Endothelial cell of umbilical vein (primary cell): ENCODE data around the gene MYO18A. TPM values are rescaled to one million over a fixed set of nuclear protein-coding genes. Genes with fewer than 3 reads are reported as not detected.

ENCODE experiments used
- BruUV-seq: library from RNA; stranded (reverse); fragments of 400-500 nt; replicated peaks from 2 replicates; lab custom pipeline; 2021; lab: Mats Ljungman, UMichigan
- CTCF ChIA-PET: fragments of 300-600, 350-600 bp; sonication (Branson Sonifier 250); formaldehyde crosslinking; loops from one replicate; lab custom pipeline; 2021; ENCODE audit warnings: antibody characterized with exemption, inconsistent platforms; lab: Charles Lee
- POLR2A ChIA-PET: fragments of 300-600, 350-600 bp; sonication (Branson Sonifier 250); formaldehyde crosslinking; loops from one replicate; lab custom pipeline; 2021; ENCODE audit warnings: antibody characterized with exemption, inconsistent platforms; lab: Charles Lee
- DNase-seq: peaks from one replicate; pipeline ENCODE4 v3.0.0-alpha.2; 2011; ENCODE audit warnings: low read depth, low spot score
- FAIRE-seq: peaks from 2 replicates; lab custom pipeline; 2011; peaks lifted over from hg19 to GRCh38; lab: Jason Lieb, UNC
- H2AFZ ChIP-seq: 2 replicates; pipeline ENCODE4 v1.6.0; 2012; ENCODE audit warnings: low read depth, low read length, control low read depth, inconsistent platforms
- H3K27ac ChIP-seq: 2 replicates; pipeline ENCODE4 v1.5.1; 2011; ENCODE audit warnings: low read depth, mild to moderate bottlenecking, control low read depth, low read length, moderate library complexity; ENCODE audit not compliant: insufficient read depth
- H3K27me3 ChIP-seq, 2 experiments: 2 replicates each; pipeline versions ENCODE4 v1.6.0 to v1.6.1; 2011; ENCODE audit warnings: low read length in 2 of 2, mixed read lengths in 1 of 2; ENCODE audit not compliant: control insufficient read depth in 2 of 2, insufficient read depth in 2 of 2
- H3K36me3 ChIP-seq, 2 experiments: 2 replicates in 1 of 2; 3 replicates in 1 of 2; pipeline ENCODE4 v1.5.1; 2011; ENCODE audit warnings: low read length in 2 of 2, mild to moderate bottlenecking in 1 of 2, moderate library complexity in 1 of 2; ENCODE audit not compliant: control insufficient read depth in 2 of 2, insufficient read depth in 2 of 2; ENCODE audit errors: extremely low read depth in 1 of 2
- H3K4me1 ChIP-seq: 3 replicates; pipeline ENCODE4 v1.5.1; 2011; ENCODE audit warnings: mild to moderate bottlenecking, low read length; ENCODE audit not compliant: control insufficient read depth, insufficient read depth; ENCODE audit errors: extremely low read depth
- H3K4me2 ChIP-seq: 2 replicates; pipeline ENCODE4 v1.6.1; 2011; ENCODE audit warnings: low read length, control low read depth, mixed read lengths; ENCODE audit not compliant: insufficient read depth
- H3K4me3 ChIP-seq, 3 experiments: fragments of 200-600 bp in 1 of 3; sonication (generic), shearing (Covaris generic) in 1 of 3; replicated peaks in 1 of 3; 2 replicates each; pipeline ENCODE4 v1.5.1; 2011 to 2016; ENCODE audit warnings: control low read depth in 3 of 3, low read length in 3 of 3, mild to moderate bottlenecking in 2 of 3, inconsistent platforms in 1 of 3, low read depth in 1 of 3, moderate library complexity in 1 of 3; ENCODE audit not compliant: insufficient read depth in 1 of 3
- H3K79me2 ChIP-seq: 2 replicates; pipeline ENCODE4 v1.6.0; 2012; ENCODE audit warnings: low read length, inconsistent platforms; ENCODE audit not compliant: control insufficient read depth, insufficient read depth
- H3K9ac ChIP-seq: replicated peaks from 2 replicates; pipeline ENCODE3; 2011; ENCODE audit warnings: low read length, control low read depth; ENCODE audit not compliant: insufficient read depth; ENCODE audit errors: extremely low read depth
- H3K9me1 ChIP-seq: replicated peaks from 3 replicates; pipeline ENCODE4 v1.6.0; 2011; ENCODE audit warnings: mild to moderate bottlenecking, low read length; ENCODE audit not compliant: control insufficient read depth, insufficient read depth; ENCODE audit errors: extremely low read depth
- H3K9me3 ChIP-seq: replicated peaks from 2 replicates; pipeline ENCODE4 v1.5.1; 2012; ENCODE audit warnings: low read length, inconsistent platforms; ENCODE audit not compliant: control insufficient read depth, insufficient read depth
- H4K20me1 ChIP-seq: replicated peaks from 2 replicates; pipeline ENCODE3; 2011; ENCODE audit warnings: mild to moderate bottlenecking, low read length; ENCODE audit not compliant: control insufficient read depth, insufficient read depth; ENCODE audit errors: extremely low read depth
- FOS ChIP-seq: IDR thresholded peaks from 2 replicates; pipeline ENCODE4 v1.6.1; 2011; ENCODE audit warnings: mild to moderate bottlenecking, low read length, moderate library complexity, borderline replicate concordance; ENCODE audit not compliant: insufficient read depth
- GATA2 ChIP-seq: IDR thresholded peaks from 2 replicates; pipeline ENCODE4 v1.7.0; 2011; ENCODE audit warnings: low read depth, mild to moderate bottlenecking, moderate library complexity, mixed read lengths, low read length; ENCODE audit not compliant: insufficient read length, insufficient read depth
- JUN ChIP-seq: IDR thresholded peaks from 2 replicates; pipeline ENCODE4 v1.6.1; 2011; ENCODE audit warnings: borderline replicate concordance, low read depth; ENCODE audit not compliant: insufficient read length, insufficient read depth
- MYC ChIP-seq: IDR thresholded peaks from one replicate; pipeline ENCODE4 v1.6.1; 2011; ENCODE audit warnings: mild to moderate bottlenecking, low read depth, low read length
- POLR2AphosphoS5 ChIP-seq: IDR thresholded peaks from 2 replicates; pipeline ENCODE4 v1.6.1; 2012; ENCODE audit warnings: low read depth, mild to moderate bottlenecking, control low read depth, low read length, moderate library complexity; ENCODE audit not compliant: insufficient read depth
- dilution Hi-C: fragments of 300-500 bp; cut with MboI; formaldehyde crosslinking; loops from one replicate; pipeline ENCODE4 v1.15.0; 2019; ENCODE audit warnings: low sequenced_read_pairs; ENCODE audit not compliant: extremely low pct_ligation_motif_present
- intact Hi-C: fragments of 100-400 bp; cut with micrococcal nuclease; formaldehyde crosslinking; loops from one replicate; pipeline ENCODE4 v1.10.0; 2022
- polyA plus RNA-seq, 4 experiments: library from polyadenylated mRNA; depleted of rRNA in 3 of 4; stranded (reverse) in 3 of 4; unstranded in 1 of 4; fragments of >200 nt; gene quantifications; 2 replicates each; pipeline versions ENCODE4 v1.2.1 to v1.2.3, GENCODE V29; 2011 to 2012; ENCODE audit warnings: missing spikeins in 1 of 4
- total RNA-seq: library from RNA; stranded (reverse); gene quantifications from 2 replicates; pipeline ENCODE4 v1.2.3, GENCODE V29; 2021
- TF ChIP-seq, protein P1 (sequence below), 2 donors: IDR thresholded peaks; 1 replicate in 1 of 2; 2 replicates in 1 of 2; pipeline ENCODE4 v1.5.1; 2011; ENCODE audit warnings: low read length in 2 of 2, mild to moderate bottlenecking in 2 of 2, moderate library complexity in 2 of 2, control low read depth in 1 of 2, inconsistent platforms in 1 of 2, low read depth in 1 of 2; ENCODE audit not compliant: insufficient read depth in 1 of 2; ENCODE audit errors: extremely low read depth in 1 of 2

The MYO18A gene
- total and polyA plus RNA-seq, 2 donors (not counting 3 experiments of a cell fraction or from before 2014, with no cell fraction given) = 3.9 to 28.3 TPM

DNA sequence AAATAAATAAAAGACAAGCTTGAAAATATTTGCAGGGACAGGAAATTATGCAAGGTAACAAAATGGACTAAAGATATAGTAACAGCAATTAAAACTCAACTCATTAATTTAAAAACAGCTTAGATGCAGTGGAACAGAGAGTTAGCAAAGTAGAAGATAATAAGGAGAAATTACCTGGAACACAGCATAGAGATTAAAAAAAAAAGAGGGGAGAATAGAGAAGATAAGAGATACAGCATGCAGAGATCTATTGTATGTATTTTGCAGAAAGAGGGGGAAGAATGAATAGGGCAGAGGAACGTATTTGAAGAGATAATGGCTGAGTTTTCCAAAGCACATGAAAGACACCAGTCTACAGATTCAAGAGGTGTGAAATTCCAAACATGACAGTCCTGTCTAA is 145.7 kb downstream of the MYO18A start:
- H3K36me3 ChIP-seq = no peaks in the 10 kb centered on the region
- peaks cover 2% of the 10 kb centered on the region for H3K9me3 ChIP-seq
- H3K9ac ChIP-seq = no peak overlapping the region
- DNase-seq (no peak), FAIRE-seq (no peak)
- POLR2A ChIA-PET = no interaction called here
- H3K27ac ChIP-seq = no peak overlapping the region
- dilution Hi-C loops = no loop called here
- H2AFZ ChIP-seq = no peak overlapping the region
- no peak overlapping the region for H3K4me3 ChIP-seq
- no peak overlapping the region for H3K4me2 ChIP-seq
- intact Hi-C loops = no loop called here
- CTCF ChIA-PET = interaction anchor here (0.9 to 1.4 kb wide), 3 partner anchors 8 to 69 kb away, joined by 3 to 6 read pairs (median 3); partner anchors contain the start of gene PIPOX
- H3K4me1 ChIP-seq = no peaks in the 10 kb centered on the region
- no TSS peak for BruUV-seq
- peaks cover 54 to 61% of the 10 kb centered on the region in 2 experiments for H3K27me3 ChIP-seq
- H4K20me1 ChIP-seq = no peaks in the 10 kb centered on the region
- no peaks in the 10 kb centered on the region for H3K9me1 ChIP-seq
- TF ChIP-seq MYC = no peak
- TF ChIP-seq, protein P1, sequence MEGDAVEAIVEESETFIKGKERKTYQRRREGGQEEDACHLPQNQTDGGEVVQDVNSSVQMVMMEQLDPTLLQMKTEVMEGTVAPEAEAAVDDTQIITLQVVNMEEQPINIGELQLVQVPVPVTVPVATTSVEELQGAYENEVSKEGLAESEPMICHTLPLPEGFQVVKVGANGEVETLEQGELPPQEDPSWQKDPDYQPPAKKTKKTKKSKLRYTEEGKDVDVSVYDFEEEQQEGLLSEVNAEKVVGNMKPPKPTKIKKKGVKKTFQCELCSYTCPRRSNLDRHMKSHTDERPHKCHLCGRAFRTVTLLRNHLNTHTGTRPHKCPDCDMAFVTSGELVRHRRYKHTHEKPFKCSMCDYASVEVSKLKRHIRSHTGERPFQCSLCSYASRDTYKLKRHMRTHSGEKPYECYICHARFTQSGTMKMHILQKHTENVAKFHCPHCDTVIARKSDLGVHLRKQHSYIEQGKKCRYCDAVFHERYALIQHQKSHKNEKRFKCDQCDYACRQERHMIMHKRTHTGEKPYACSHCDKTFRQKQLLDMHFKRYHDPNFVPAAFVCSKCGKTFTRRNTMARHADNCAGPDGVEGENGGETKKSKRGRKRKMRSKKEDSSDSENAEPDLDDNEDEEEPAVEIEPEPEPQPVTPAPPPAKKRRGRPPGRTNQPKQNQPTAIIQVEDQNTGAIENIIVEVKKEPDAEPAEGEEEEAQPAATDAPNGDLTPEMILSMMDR (IDR thresholded peaks at IDR 0.05; ENCODE audit: extremely low read depth in 1 of 2, insufficient read depth in 1 of 2, low read depth in 1 of 2, low read length in 2 of 2) = no peak
- TF ChIP-seq POLR2AphosphoS5 = no peak
- TF ChIP-seq FOS = no peak
- TF ChIP-seq GATA2 = no peak
- no peaks in the 10 kb centered on the region for H3K79me2 ChIP-seq

DNA sequence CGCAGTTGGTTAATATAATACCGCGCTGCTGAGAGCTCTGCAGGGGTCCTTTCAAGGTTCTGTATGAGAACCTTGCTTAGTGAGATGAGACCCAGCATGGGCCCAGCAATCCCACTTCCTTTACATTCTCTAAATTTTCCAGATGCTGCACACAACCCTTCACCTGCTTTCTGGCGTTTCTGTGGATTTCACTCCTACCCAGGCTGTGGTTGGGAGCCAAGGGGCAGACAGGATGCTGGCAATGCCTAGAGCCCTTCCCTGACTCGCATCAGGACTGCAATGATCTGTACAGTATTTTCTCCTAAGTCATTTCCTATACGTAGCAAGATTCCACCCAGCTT is 147.4 kb downstream of the MYO18A start:
- FAIRE-seq = no peak
- H3K27me3 ChIP-seq = peaks cover 44 to 47% of the 10 kb centered on the region in 2 experiments
- H2AFZ ChIP-seq = no peak overlapping the region
- no peak overlapping the region for H3K4me3 ChIP-seq
- no peaks in the 10 kb centered on the region for H3K36me3 ChIP-seq
- no peaks in the 10 kb centered on the region for H3K79me2 ChIP-seq
- no peak overlapping the region for H3K4me2 ChIP-seq
- peaks cover 2% of the 10 kb centered on the region for H3K9me3 ChIP-seq
- no peaks in the 10 kb centered on the region for H3K4me1 ChIP-seq
- H4K20me1 ChIP-seq = no peaks in the 10 kb centered on the region
- no peak for DNase-seq
- no peak for TF ChIP-seq JUN
- no peak overlapping the region for H3K27ac ChIP-seq
- no peaks in the 10 kb centered on the region for H3K9me1 ChIP-seq
- CTCF ChIA-PET = no interaction called here
- H3K9ac ChIP-seq = no peak overlapping the region
- intact Hi-C loops (no loop called here), dilution Hi-C loops (no loop called here)
- BruUV-seq = no TSS peak
- POLR2A ChIA-PET = no interaction called here
